ENCODE results near the gene RXFP4.

Gene RXFP4

GRCh38 chr1:155947741-155948140 lies 6.3 kb downstream of the RXFP4 start:
- TF ChIP-seq, protein P1, sequence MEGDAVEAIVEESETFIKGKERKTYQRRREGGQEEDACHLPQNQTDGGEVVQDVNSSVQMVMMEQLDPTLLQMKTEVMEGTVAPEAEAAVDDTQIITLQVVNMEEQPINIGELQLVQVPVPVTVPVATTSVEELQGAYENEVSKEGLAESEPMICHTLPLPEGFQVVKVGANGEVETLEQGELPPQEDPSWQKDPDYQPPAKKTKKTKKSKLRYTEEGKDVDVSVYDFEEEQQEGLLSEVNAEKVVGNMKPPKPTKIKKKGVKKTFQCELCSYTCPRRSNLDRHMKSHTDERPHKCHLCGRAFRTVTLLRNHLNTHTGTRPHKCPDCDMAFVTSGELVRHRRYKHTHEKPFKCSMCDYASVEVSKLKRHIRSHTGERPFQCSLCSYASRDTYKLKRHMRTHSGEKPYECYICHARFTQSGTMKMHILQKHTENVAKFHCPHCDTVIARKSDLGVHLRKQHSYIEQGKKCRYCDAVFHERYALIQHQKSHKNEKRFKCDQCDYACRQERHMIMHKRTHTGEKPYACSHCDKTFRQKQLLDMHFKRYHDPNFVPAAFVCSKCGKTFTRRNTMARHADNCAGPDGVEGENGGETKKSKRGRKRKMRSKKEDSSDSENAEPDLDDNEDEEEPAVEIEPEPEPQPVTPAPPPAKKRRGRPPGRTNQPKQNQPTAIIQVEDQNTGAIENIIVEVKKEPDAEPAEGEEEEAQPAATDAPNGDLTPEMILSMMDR (IDR thresholded peaks at IDR 0.05; ENCODE audit: low read depth, low read length), result no peak
- no peak for DNase-seq (ENCODE audit: extremely low read depth, low read depth)

- no peak for DNase-seq (ENCODE audit: extremely low read depth, low read depth)
- TF ChIP-seq, protein P1 (IDR thresholded peaks at IDR 0.05; ENCODE audit: low read depth, low read length), result no peak
These were observed 9.4 kb downstream of the RXFP4 start for GRCh38 chr1:155950829-155951228.

DNA sequence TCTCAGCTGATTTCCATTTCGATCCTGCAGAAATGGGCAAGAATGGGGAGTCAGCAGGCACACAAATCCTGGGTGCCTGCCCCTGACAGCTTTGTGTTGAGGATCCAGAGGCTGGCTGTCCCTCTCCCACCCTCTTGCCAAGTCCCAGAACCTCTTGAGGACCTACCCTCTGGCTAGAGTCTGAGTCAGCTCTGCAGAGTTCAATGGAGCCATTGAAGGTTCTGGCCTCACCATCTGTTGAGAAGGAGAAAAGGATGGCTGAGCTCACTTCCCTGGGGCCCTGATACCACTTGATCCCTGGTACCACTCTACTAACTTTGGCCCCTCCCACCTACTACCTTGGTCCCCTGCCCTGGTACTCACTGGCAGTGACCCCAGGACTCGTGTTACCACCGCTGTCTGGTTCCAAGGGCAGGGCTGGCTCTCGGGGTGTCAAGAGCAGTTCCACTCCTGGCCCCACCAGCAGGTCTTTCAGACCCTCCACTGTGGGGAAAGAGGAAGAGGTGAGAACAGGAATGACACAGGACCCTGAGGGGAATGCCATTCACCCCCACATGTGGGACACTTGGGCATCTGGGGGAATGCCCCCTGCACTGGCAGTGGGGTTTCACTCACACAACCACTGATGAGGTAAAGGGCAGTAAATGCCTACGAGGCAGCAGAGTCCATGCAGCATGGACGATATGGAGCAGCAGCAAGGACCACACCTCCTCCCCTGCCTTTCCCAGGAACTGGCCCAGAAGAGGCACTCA lies 10.5 kb downstream of the RXFP4 start:
- DNase-seq (ENCODE audit: extremely low read depth, low read depth), result no peak
- TF ChIP-seq, protein P1 (IDR thresholded peaks at IDR 0.05; ENCODE audit: low read depth, low read length), result no peak

- DNase-seq (ENCODE audit: extremely low read depth, low read depth), result no peak
- TF ChIP-seq, protein P1 (IDR thresholded peaks at IDR 0.05; ENCODE audit: low read depth, low read length), result no peak
These were observed 11.1 kb downstream of the RXFP4 start for GRCh38 chr1:155952505-155952890.

DNA sequence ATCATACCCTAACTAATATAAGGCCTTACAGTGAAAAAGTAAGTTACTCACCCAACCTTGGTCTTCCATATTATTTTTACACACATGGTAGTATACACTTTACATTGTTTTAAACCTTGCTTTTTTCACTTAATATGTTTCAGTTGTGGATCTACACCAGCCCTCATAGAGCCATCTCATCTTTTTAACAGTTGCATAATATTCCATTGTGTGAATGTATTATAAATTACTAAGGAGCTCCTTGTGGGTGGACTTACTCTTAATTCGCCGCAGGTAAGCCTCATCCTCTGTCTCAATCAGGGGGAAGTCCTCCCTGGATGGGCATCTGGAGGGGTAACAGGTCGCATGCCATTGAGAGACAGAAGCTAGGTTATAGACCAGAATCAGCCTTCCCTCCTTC lies 13.2 kb downstream of the RXFP4 start:
- TF ChIP-seq, protein P1 (IDR thresholded peaks at IDR 0.05; ENCODE audit: low read depth, low read length), result no peak
- no peak for DNase-seq (ENCODE audit: extremely low read depth, low read depth)

DNA sequence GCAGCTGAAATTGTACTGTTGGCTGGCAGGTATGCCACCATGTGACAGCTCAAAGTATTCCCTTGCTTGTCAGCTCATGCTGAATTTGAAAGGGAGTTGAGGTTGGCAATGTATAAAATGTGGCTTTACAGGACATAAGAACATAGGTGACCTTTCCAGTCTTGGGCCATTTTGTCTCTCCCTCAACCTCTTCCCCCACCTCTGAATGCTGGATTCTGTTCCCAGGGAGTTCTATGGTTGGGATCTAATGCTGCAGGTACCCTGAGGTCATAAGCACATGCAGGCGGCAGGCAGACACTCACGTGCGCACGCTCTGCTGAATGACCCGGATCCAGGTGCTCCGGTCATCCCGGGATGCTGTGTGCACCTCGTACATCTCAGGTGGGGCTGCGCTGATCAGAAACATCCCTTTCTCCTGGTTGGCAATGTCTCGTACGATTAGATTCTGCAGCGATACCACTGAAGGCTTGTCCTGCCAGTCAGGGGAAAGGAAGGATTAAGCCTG lies 16.0 kb downstream of the RXFP4 start:
- TF ChIP-seq, protein P1 (IDR thresholded peaks at IDR 0.05; ENCODE audit: low read depth, low read length), result no peak
- no peak for DNase-seq (ENCODE audit: extremely low read depth, low read depth)

GRCh38 chr1:155960081-155960745 lies 18.8 kb downstream of the RXFP4 start:
- TF ChIP-seq, protein P1 (IDR thresholded peaks at IDR 0.05; ENCODE audit: low read depth, low read length), result no peak
- DNase-seq (ENCODE audit: extremely low read depth, low read depth), result no peak
